ENCODE results near the gene PPP1R18. TPM values are rescaled to one million over a fixed set of nuclear protein-coding genes. Genes with fewer than 3 reads are reported as not detected.

PPP1R18 gene
- total and polyA plus RNA-seq, 2 of the 4 experiments (the other 2 are of a cell fraction) = 31.9 to 134 TPM

GRCh38 chr6:30626484-30627366 lies 59.7 kb downstream of the PPP1R18 start, which contains the start of gene ATAT1 (continued):
- peak; percentile 44 for TF ChIP-seq CTCF (conservative IDR thresholded peaks at IDR 0.05; ENCODE audit: low read depth, low read length)

Small RNA genes within 50 kb of the gene (microRNA-seq; reads per million reads assigned to microRNA genes)
- not detected for gene RF00019 (ENCODE audit: insufficient read depth, insufficient read length)

Small RNA genes within 50 kb of the gene (small RNA-seq; reads per million reads assigned to genes)
- 0 reads per million in 5 experiments for gene RF00019

Other genes with a start within 250 kb of the PPP1R18 start
- gene HLA-E, start 197.1 kb downstream of the PPP1R18 start, total RNA-seq (2012; rRNA removed) = 84.8 and 85.8 TPM in 2 replicates
- gene HLA-E, start 197.1 kb downstream of the PPP1R18 start, polyA plus RNA-seq (2012; rRNA removed) = 83.6 and 91.4 TPM in 2 replicates
- 33.9 and 40.5 TPM in 2 replicates for gene GNL1, start 130.2 kb downstream of the PPP1R18 start, total RNA-seq (2012; rRNA removed)
- 43.7 and 44.0 TPM in 2 replicates for gene GNL1, start 130.2 kb downstream of the PPP1R18 start, polyA plus RNA-seq (2012; rRNA removed)
- gene PRR3, start 129.3 kb downstream of the PPP1R18 start, total RNA-seq (2012; rRNA removed) = 7.2 TPM in 2 replicates
- gene PRR3, start 129.3 kb downstream of the PPP1R18 start, polyA plus RNA-seq (2012; rRNA removed) = 16.7 and 17.3 TPM in 2 replicates
- gene ABCF1, start 115.2 kb downstream of the PPP1R18 start, total RNA-seq (2012; rRNA removed) = 47.5 and 48.6 TPM in 2 replicates
- gene ABCF1, start 115.2 kb downstream of the PPP1R18 start, polyA plus RNA-seq (2012; rRNA removed) = 35.8 and 39.1 TPM in 2 replicates
- 16.1 and 18.8 TPM in 2 replicates for gene PPP1R10, start 69.4 kb downstream of the PPP1R18 start, total RNA-seq (2012; rRNA removed)
- 21.2 TPM in 2 replicates for gene PPP1R10, start 69.4 kb downstream of the PPP1R18 start, polyA plus RNA-seq (2012; rRNA removed)
- 71.7 and 82.3 TPM in 2 replicates for gene MRPS18B, start 68.8 kb downstream of the PPP1R18 start, total RNA-seq (2012; rRNA removed)
- 51.2 and 59.8 TPM in 2 replicates for gene MRPS18B, start 68.8 kb downstream of the PPP1R18 start, polyA plus RNA-seq (2012; rRNA removed)
- 3.3 and 5.6 TPM in 2 replicates for gene ATAT1, start 59.8 kb downstream of the PPP1R18 start, total RNA-seq (2012; rRNA removed)
- 13.2 and 15.5 TPM in 2 replicates for gene ATAT1, start 59.8 kb downstream of the PPP1R18 start, polyA plus RNA-seq (2012; rRNA removed)
- gene C6orf136, start 39.5 kb downstream of the PPP1R18 start, total RNA-seq (2012; rRNA removed) = 1.1 and 1.4 TPM in 2 replicates
- 11.7 and 12.8 TPM in 2 replicates for gene C6orf136, start 39.5 kb downstream of the PPP1R18 start, polyA plus RNA-seq (2012; rRNA removed)
- 43.9 and 48.4 TPM in 2 replicates for gene DHX16, start 13.6 kb downstream of the PPP1R18 start, total RNA-seq (2012; rRNA removed)
- 47.9 and 48.3 TPM in 2 replicates for gene DHX16, start 13.6 kb downstream of the PPP1R18 start, polyA plus RNA-seq (2012; rRNA removed)
- 1.7 and 2.2 TPM in 2 replicates for gene NRM, start 4.3 kb upstream of the PPP1R18 start, total RNA-seq (2012; rRNA removed)
- gene NRM, start 4.3 kb upstream of the PPP1R18 start, polyA plus RNA-seq (2012; rRNA removed) = 27.0 and 29.1 TPM in 2 replicates
- gene MDC1, start 30.6 kb upstream of the PPP1R18 start, total RNA-seq (2012; rRNA removed) = 3.6 and 4.5 TPM in 2 replicates
- gene MDC1, start 30.6 kb upstream of the PPP1R18 start, polyA plus RNA-seq (2012; rRNA removed) = 12.1 and 12.4 TPM in 2 replicates
- gene TUBB, start 33.7 kb upstream of the PPP1R18 start, total RNA-seq (2012; rRNA removed) = 1,207 and 1,401 TPM in 2 replicates
- gene TUBB, start 33.7 kb upstream of the PPP1R18 start, polyA plus RNA-seq (2012; rRNA removed) = 2,004 and 2,008 TPM in 2 replicates
- 96.2 and 104 TPM in 2 replicates for gene FLOT1, start 56.0 kb upstream of the PPP1R18 start, total RNA-seq (2012; rRNA removed)
- 161 and 162 TPM in 2 replicates for gene FLOT1, start 56.0 kb upstream of the PPP1R18 start, polyA plus RNA-seq (2012; rRNA removed)
- gene IER3, start 57.9 kb upstream of the PPP1R18 start, total RNA-seq (2012; rRNA removed) = 38.4 and 65.8 TPM in 2 replicates
- gene IER3, start 57.9 kb upstream of the PPP1R18 start, polyA plus RNA-seq (2012; rRNA removed) = 159 and 163 TPM in 2 replicates
- gene DDR1, start 197.9 kb upstream of the PPP1R18 start, total RNA-seq (2012; rRNA removed) = 5.6 and 6.7 TPM in 2 replicates
- 17.8 and 19.6 TPM in 2 replicates for gene DDR1, start 197.9 kb upstream of the PPP1R18 start, polyA plus RNA-seq (2012; rRNA removed)
- 6.9 and 13.4 TPM in 2 replicates for gene GTF2H4, start 221.6 kb upstream of the PPP1R18 start, total RNA-seq (2012; rRNA removed)
- gene GTF2H4, start 221.6 kb upstream of the PPP1R18 start, polyA plus RNA-seq (2012; rRNA removed) = 29.5 and 30.8 TPM in 2 replicates
- 6.9 and 7.2 TPM in 2 replicates for gene VARS2, start 227.6 kb upstream of the PPP1R18 start, total RNA-seq (2012; rRNA removed)
- 13.3 and 14.0 TPM in 2 replicates for gene VARS2, start 227.6 kb upstream of the PPP1R18 start, polyA plus RNA-seq (2012; rRNA removed)
- not detected in 2 replicates for gene SFTA2, start 245.5 kb upstream of the PPP1R18 start, total RNA-seq (2012; rRNA removed)
- gene SFTA2, start 245.5 kb upstream of the PPP1R18 start, polyA plus RNA-seq (2012; rRNA removed) = not detected in 2 replicates

All from IMR-90 (cell line).